HFF-Myc (cell line): ENCODE results near the gene OR1C1.
"Not testable (repeated sequence)": the region's sequence is repeated elsewhere in the genome, so short reads cannot be mapped to it uniquely, and the experiment has no call there.

Experiments
- DNase-seq: peaks from one replicate; pipeline ENCODE4 v3.0.0-alpha.2; 2011; ENCODE audit warnings: low read depth; ENCODE audit errors: extremely low read depth
- H3K4me3 ChIP-seq: replicated peaks from 2 replicates; pipeline ENCODE4 v1.5.1; 2011; ENCODE audit warnings: low read depth, mild to moderate bottlenecking, control low read depth, low read length
- CTCF ChIP-seq: IDR thresholded peaks from 2 replicates; pipeline ENCODE4 v1.5.1; 2012; ENCODE audit warnings: mild to moderate bottlenecking, low read depth, low read length, control low read depth; ENCODE audit errors: missing control alignments

Gene OR1C1

GRCh38 chr1:247746391-247746935 is 13.9 kb downstream of the OR1C1 start:
- DNase-seq, result no peak
- no peak for TF ChIP-seq CTCF
- H3K4me3 ChIP-seq, result no peak overlapping the region

- DNase-seq, H3K4me3 ChIP-seq: not testable (repeated sequence)
These were observed 18.1 kb downstream of the OR1C1 start for GRCh38 chr1:247742215-247742760.

GRCh38 chr1:247741756-247742155 is 18.6 kb downstream of the OR1C1 start:
- no peak overlapping the region for H3K4me3 ChIP-seq
- no peak for DNase-seq
- no peak for TF ChIP-seq CTCF

- no peak for DNase-seq
- no peak for TF ChIP-seq CTCF
- no peak overlapping the region for H3K4me3 ChIP-seq
These were observed 19.6 kb downstream of the OR1C1 start for GRCh38 chr1:247740721-247741120.

GRCh38 chr1:247738315-247738714 is 22.0 kb downstream of the OR1C1 start, which contains the start of gene OR14K1:
TSS of gene OR14K1 (plus strand) at chr1:247738615. CDS start at chr1:247738615, 0 bp downstream.
- no peak for DNase-seq
- TF ChIP-seq CTCF, result no peak
- H3K4me3 ChIP-seq, result no peak within 1 kb of the TSS

- no peak for TF ChIP-seq CTCF
- no peak for DNase-seq
- H3K4me3 ChIP-seq, result no peak overlapping the region
These were observed 39.1 kb downstream of the OR1C1 start for GRCh38 chr1:247721222-247721621.

- TF ChIP-seq CTCF, result no peak
- no peak for DNase-seq
- no peak within 1 kb of the TSS for H3K4me3 ChIP-seq
These were observed 43.8 kb downstream of the OR1C1 start, which contains the start of gene OR6F1 for GRCh38 chr1:247716546-247716945. TSS of gene OR6F1 (minus strand) at chr1:247716646. CDS start at chr1:247712755, 3,891 bp downstream.
